A673 (cell line): Measurements from ENCODE around the gene KHK. TPM values are rescaled to one million over a fixed set of nuclear protein-coding genes. Genes with fewer than 3 reads are reported as not detected.
A peak's percentile ranks its signal among the peaks of the same experiment; 100 is the strongest.

Experiments used
- BruUV-seq: library from RNA; stranded (reverse); fragments of 400-500 nt; replicated peaks from 2 replicates; lab custom pipeline; 2021; lab: Mats Ljungman, UMichigan
- CTCF ChIA-PET: fragments of 300-600 bp; sonication (Branson Sonifier 250); formaldehyde crosslinking; loops from one replicate; lab custom pipeline; 2022; ENCODE audit warnings: antibody characterized with exemption; lab: Charles Lee
- POLR2A ChIA-PET: fragments of 300-600 bp; sonication (Branson Sonifier 250); formaldehyde crosslinking; loops from one replicate; lab custom pipeline; 2022; ENCODE audit warnings: antibody characterized with exemption; ENCODE audit not compliant: low non-redundant PET; lab: Charles Lee
- DNase-seq: peaks from one replicate; pipeline ENCODE4 v3.0.0-alpha.2; 2015; ENCODE audit warnings: low spot score
- H3K27ac ChIP-seq: fragments of 200-600 bp; sonication (generic); 2 replicates; pipeline ENCODE4 v1.5.1; 2016; ENCODE audit warnings: mixed run types, low read depth, mild to moderate bottlenecking, mixed read lengths, antibody characterized with exemption, low read length; ENCODE audit not compliant: poor library complexity, severe bottlenecking
- H3K27me3 ChIP-seq: fragments of 200-600 bp; sonication (generic); replicated peaks from 2 replicates; pipeline ENCODE4 v1.6.1; 2017; ENCODE audit warnings: mixed run types, low read depth, mild to moderate bottlenecking, mixed read lengths, antibody characterized with exemption, low read length; ENCODE audit not compliant: insufficient read depth, poor library complexity
- H3K36me3 ChIP-seq: fragments of 200-600 bp; sonication (generic); 2 replicates; pipeline ENCODE4 v1.6.1; 2016; ENCODE audit warnings: mixed run types, mild to moderate bottlenecking, mixed read lengths, antibody characterized with exemption, low read length; ENCODE audit not compliant: insufficient read depth, poor library complexity, severe bottlenecking
- H3K4me1 ChIP-seq: fragments of 200-600 bp; sonication (generic); 2 replicates; pipeline ENCODE4 v1.6.1; 2017; ENCODE audit warnings: mixed run types, mild to moderate bottlenecking, mixed read lengths, antibody characterized with exemption, low read length; ENCODE audit not compliant: insufficient read depth, poor library complexity, severe bottlenecking
- H3K4me3 ChIP-seq: fragments of 200-600 bp; sonication (generic); 2 replicates; pipeline ENCODE4 v1.5.1; 2016; ENCODE audit warnings: low read depth, mixed run types, mild to moderate bottlenecking, mixed read lengths, low read length; ENCODE audit not compliant: poor library complexity, severe bottlenecking
- H3K9me3 ChIP-seq: fragments of 200-600 bp; sonication (generic); 2 replicates; pipeline ENCODE4 v1.6.1; 2016; ENCODE audit warnings: mixed run types, low read depth, mild to moderate bottlenecking, mixed read lengths, antibody characterized with exemption, low read length; ENCODE audit not compliant: poor library complexity, severe bottlenecking
- EZH2 ChIP-seq: fragments of 200-600 bp; sonication (generic); IDR thresholded peaks from 2 replicates; pipeline ENCODE4 v1.6.1; 2017; ENCODE audit warnings: borderline replicate concordance, low read depth, mild to moderate bottlenecking, mixed read lengths, antibody characterized with exemption, low read length; ENCODE audit not compliant: poor library complexity, severe bottlenecking
- intact Hi-C: fragments of 100-400 bp; cut with micrococcal nuclease; formaldehyde crosslinking; loops from one replicate; pipeline ENCODE4 v1.10.0; 2022; ENCODE audit not compliant: unreplicated experiment
- total RNA-seq: library from RNA; stranded (reverse); gene quantifications from 2 replicates; pipeline ENCODE4 v1.2.3, GENCODE V29; 2021
- TF ChIP-seq, protein P1 (sequence below): fragments of 300-800, 200-600 bp; sonication (generic); conservative IDR thresholded peaks from 2 replicates; pipeline ENCODE4 v1.5.1; 2017; ENCODE audit warnings: low read depth, mild to moderate bottlenecking, antibody characterized with exemption, low read length, moderate library complexity, mixed read lengths

The KHK gene
- total RNA-seq, 1 experiment from 2014 or later, result 40.2 TPM

GRCh38 chr2:27069961-27070618 lies 16.5 kb upstream of the KHK start:
- Histone ChIP-seq H3K36me3 (peaks cover 21% of the 10 kb centered on the region), H3K27ac (peak overlapping the region; percentile 14), H3K4me3 (peak overlapping the region; percentile 99), H3K4me1 (peaks cover 36% of the 10 kb centered on the region), H3K9me3 (no peaks in the 10 kb centered on the region), H3K27me3 (no peaks in the 10 kb centered on the region)
- CTCF ChIA-PET, result no interaction called here
- intact Hi-C loops, result no loop called here
- BruUV-seq, result no TSS peak
- POLR2A ChIA-PET, result no interaction called here
- TF ChIP-seq, protein P1, sequence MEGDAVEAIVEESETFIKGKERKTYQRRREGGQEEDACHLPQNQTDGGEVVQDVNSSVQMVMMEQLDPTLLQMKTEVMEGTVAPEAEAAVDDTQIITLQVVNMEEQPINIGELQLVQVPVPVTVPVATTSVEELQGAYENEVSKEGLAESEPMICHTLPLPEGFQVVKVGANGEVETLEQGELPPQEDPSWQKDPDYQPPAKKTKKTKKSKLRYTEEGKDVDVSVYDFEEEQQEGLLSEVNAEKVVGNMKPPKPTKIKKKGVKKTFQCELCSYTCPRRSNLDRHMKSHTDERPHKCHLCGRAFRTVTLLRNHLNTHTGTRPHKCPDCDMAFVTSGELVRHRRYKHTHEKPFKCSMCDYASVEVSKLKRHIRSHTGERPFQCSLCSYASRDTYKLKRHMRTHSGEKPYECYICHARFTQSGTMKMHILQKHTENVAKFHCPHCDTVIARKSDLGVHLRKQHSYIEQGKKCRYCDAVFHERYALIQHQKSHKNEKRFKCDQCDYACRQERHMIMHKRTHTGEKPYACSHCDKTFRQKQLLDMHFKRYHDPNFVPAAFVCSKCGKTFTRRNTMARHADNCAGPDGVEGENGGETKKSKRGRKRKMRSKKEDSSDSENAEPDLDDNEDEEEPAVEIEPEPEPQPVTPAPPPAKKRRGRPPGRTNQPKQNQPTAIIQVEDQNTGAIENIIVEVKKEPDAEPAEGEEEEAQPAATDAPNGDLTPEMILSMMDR, result no peak
- TF ChIP-seq EZH2, result no peak
- DNase-seq, result no peak

DNA sequence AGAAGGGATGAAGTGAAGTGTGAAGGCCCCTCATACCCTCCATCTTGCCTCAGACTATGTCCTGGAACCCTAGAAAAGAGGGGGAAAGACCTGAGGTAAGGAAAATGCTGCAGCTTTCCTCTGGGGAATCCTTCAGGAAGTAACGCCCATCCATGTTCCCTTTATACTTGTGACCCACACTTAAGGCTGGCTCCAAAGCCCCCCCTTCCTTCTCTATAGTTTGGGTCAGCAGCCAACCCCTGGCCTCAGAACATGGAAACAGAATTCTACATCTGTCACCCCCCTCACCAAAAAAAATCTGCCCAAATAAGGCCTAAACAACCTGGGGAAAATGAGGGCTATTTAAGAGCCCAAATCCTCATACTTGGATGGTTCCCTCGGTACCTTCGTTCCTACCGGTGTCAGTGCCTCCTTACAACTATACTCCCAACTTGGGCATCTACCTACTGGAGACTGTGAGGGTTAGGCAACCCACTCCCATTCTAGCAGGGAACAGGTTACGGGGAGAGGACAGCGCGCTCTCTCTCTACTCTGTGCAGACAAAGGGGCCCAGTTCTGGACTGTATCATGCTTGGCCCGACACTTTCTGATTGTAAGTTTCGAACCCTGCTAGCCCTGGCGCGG lies 15.8 kb upstream of the KHK start:
- peak overlapping the region; percentile 99 for H3K4me3 ChIP-seq
- no peak for DNase-seq
- H3K27ac ChIP-seq, result peak overlapping the region; percentile 87
- POLR2A ChIA-PET, result no interaction called here
- H3K9me3 ChIP-seq, result no peaks in the 10 kb centered on the region
- no peaks in the 10 kb centered on the region for H3K27me3 ChIP-seq
- no peak for TF ChIP-seq EZH2
- TSS peak; percentile 59 for BruUV-seq
- H3K36me3 ChIP-seq, result peaks cover 21% of the 10 kb centered on the region
- CTCF ChIA-PET, result interaction anchor here (2.0 kb wide), 1 partner anchor 11 kb away, joined by 10 read pairs; no protein-coding TSS in a partner anchor
- peaks cover 41% of the 10 kb centered on the region for H3K4me1 ChIP-seq
- intact Hi-C loops, result no loop called here

- Histone ChIP-seq H3K4me1 (peaks cover 41% of the 10 kb centered on the region), H3K27ac (peak within 1 kb of the TSS; percentile 87), H3K36me3 (peaks cover 21% of the 10 kb centered on the region), H3K27me3 (no peaks in the 10 kb centered on the region), H3K4me3 (peak within 1 kb of the TSS; percentile 99), H3K9me3 (no peaks in the 10 kb centered on the region)
- ChIA-PET CTCF (interaction anchor here (1.2 to 2.0 kb wide), 2 partner anchors 10 to 16 kb away, joined by 5 to 10 read pairs; no protein-coding TSS in a partner anchor), POLR2A (interaction anchor here (0.5 to 0.6 kb wide), 2 partner anchors 16 to 234 kb away, joined by 3 to 15 read pairs; no protein-coding TSS in a partner anchor)
- peak; percentile 96 for DNase-seq
- intact Hi-C loops, result no loop called here
- TF ChIP-seq EZH2, result no peak
- TF ChIP-seq, protein P1, result 0 out of 2 replicates have a peak, but pooled peaks have one; percentile 11
- no TSS peak for BruUV-seq
Observed at GRCh38 chr2:27071277-27071989, 15.1 kb upstream of the KHK start, which contains the start of gene OST4. Gene OST4 (minus strand): TSS chr2:27071654.
